ENCODE data around the gene PNLIP. TPM values are rescaled to one million over a fixed set of nuclear protein-coding genes. Genes with fewer than 3 reads are reported as not detected.

The PNLIP gene
- total RNA-seq, 4 donors from 2014 or later: not detected

GRCh38 chr10:116589926-116590325, 44.2 kb downstream of the PNLIP start:
- Histone ChIP-seq H3K4me3 (replicated peaks in 1 of 3) (no peak overlapping the region), H3K27ac (no peak overlapping the region), H3K36me3 (no peaks in the 10 kb centered on the region), H3K4me1 (no peaks in the 10 kb centered on the region), H3K27me3 (no peaks in the 10 kb centered on the region), H3K9me3 (no peaks in the 10 kb centered on the region)
- WGBS, 2 donors: 50 to 52% methylated on average over 2 of the region's 2 CpGs
- no peak for DNase-seq
- intact Hi-C loops (cut with DNase I): no loop called here
- no peak for TF ChIP-seq CTCF (IDR thresholded peaks at IDR 0.05)
- no peak for TF ChIP-seq POLR2A (IDR thresholded peaks at IDR 0.05)

GRCh38 chr10:116590590-116591444, 45.1 kb downstream of the PNLIP start, which contains the start of gene PNLIPRP1:
Gene PNLIPRP1 (plus strand): TSS chr10:116590959. CDS start chr10:116591130, 171 bp downstream.
- TF ChIP-seq CTCF (IDR thresholded peaks at IDR 0.05): no peak
- TF ChIP-seq POLR2A (IDR thresholded peaks at IDR 0.05): no peak
- no peak for DNase-seq
- 83 to 87% methylated on average over 9 of the region's 9 CpGs for WGBS, 2 donors
- H3K27me3 ChIP-seq: no peaks in the 10 kb centered on the region
- intact Hi-C loops (cut with DNase I): no loop called here
- H3K9me3 ChIP-seq: no peaks in the 10 kb centered on the region
- H3K4me3 ChIP-seq (replicated peaks in 1 of 3): no peak within 1 kb of the TSS
- no peaks in the 10 kb centered on the region for H3K4me1 ChIP-seq
- H3K36me3 ChIP-seq: no peaks in the 10 kb centered on the region
- H3K27ac ChIP-seq: no peak within 1 kb of the TSS

- H3K36me3 ChIP-seq: no peaks in the 10 kb centered on the region
- intact Hi-C loops (cut with DNase I): no loop called here
- DNase-seq: no peak
- H3K4me3 ChIP-seq (replicated peaks in 1 of 3): no peak overlapping the region
- 87 to 90% methylated on average over 5 of the region's 5 CpGs for WGBS, 2 donors
- no peak overlapping the region for H3K27ac ChIP-seq
- no peaks in the 10 kb centered on the region for H3K4me1 ChIP-seq
- H3K27me3 ChIP-seq: no peaks in the 10 kb centered on the region
- H3K9me3 ChIP-seq: no peaks in the 10 kb centered on the region
- TF ChIP-seq CTCF (IDR thresholded peaks at IDR 0.05) (no peak), POLR2A (IDR thresholded peaks at IDR 0.05) (no peak)
Observed at GRCh38 chr10:116593139-116593740, 47.5 kb downstream of the PNLIP start.

- 94 to 96% methylated on average over 1 to 7 of the region's 7 CpGs for WGBS, 2 donors
- Histone ChIP-seq H3K27me3 (no peaks in the 10 kb centered on the region), H3K36me3 (no peaks in the 10 kb centered on the region), H3K4me3 (replicated peaks in 1 of 3) (no peak overlapping the region), H3K27ac (no peak overlapping the region), H3K9me3 (no peaks in the 10 kb centered on the region), H3K4me1 (no peaks in the 10 kb centered on the region)
- TF ChIP-seq CTCF (IDR thresholded peaks at IDR 0.05): no peak
- TF ChIP-seq POLR2A (IDR thresholded peaks at IDR 0.05): no peak
- intact Hi-C loops (cut with DNase I): no loop called here
- DNase-seq: no peak
Observed at GRCh38 chr10:116594525-116595035, 48.8 kb downstream of the PNLIP start.

- H3K9me3 ChIP-seq: no peaks in the 10 kb centered on the region
- intact Hi-C loops (cut with DNase I): no loop called here
- no peak for DNase-seq
- no peak overlapping the region for H3K27ac ChIP-seq
- no peaks in the 10 kb centered on the region for H3K27me3 ChIP-seq
- WGBS, 2 donors: 76 to 83% methylated on average over 2 of the region's 2 CpGs
- H3K4me3 ChIP-seq (replicated peaks in 1 of 3): no peak overlapping the region
- H3K4me1 ChIP-seq: no peaks in the 10 kb centered on the region
- no peaks in the 10 kb centered on the region for H3K36me3 ChIP-seq
- TF ChIP-seq CTCF (IDR thresholded peaks at IDR 0.05): no peak
- no peak for TF ChIP-seq POLR2A (IDR thresholded peaks at IDR 0.05)
Observed at GRCh38 chr10:116596062-116596461, 50.3 kb downstream of the PNLIP start.
